SK-N-SH treated with all-trans-retinoic acid at 6 μM for 48 hours (cell line): ENCODE data around the gene CFAP61.

Source experiments
- ATAC-seq: fragments of 200-7000 bp; cut with Tn5 transposase; 3 replicates; pipeline ENCODE4 v1.9.1; 2020; ENCODE audit warnings: mild to moderate bottlenecking, moderate library complexity
- ARNTL ChIP-seq: fragments of 450-650 bp; formaldehyde crosslinking; IDR thresholded peaks from 2 replicates; pipeline ENCODE4 v1.5.0; 2020; ENCODE audit warnings: low read depth, mild to moderate bottlenecking, moderate library complexity, borderline replicate concordance
- BACH2 ChIP-seq: fragments of 250-450 bp; sonication (Bioruptor Pico); IDR thresholded peaks from 2 replicates; pipeline ENCODE4 v1.9.0; 2021; ENCODE audit warnings: mild to moderate bottlenecking, borderline replicate concordance
- CREB5 ChIP-seq: fragments of 250-450 bp; sonication (Bioruptor Pico); IDR thresholded peaks from 2 replicates; pipeline ENCODE4 v1.5.1; 2020; ENCODE audit warnings: low read depth, mild to moderate bottlenecking, moderate library complexity
- CSDC2 ChIP-seq: fragments of 250-450 bp; sonication (Bioruptor Pico); IDR thresholded peaks from 2 replicates; pipeline ENCODE4 v1.5.0; 2020; ENCODE audit warnings: mild to moderate bottlenecking, moderate library complexity
- CSRNP3 ChIP-seq: fragments of 250-450 bp; sonication (Bioruptor Pico); IDR thresholded peaks from 2 replicates; pipeline ENCODE4 v1.5.1; 2021; ENCODE audit warnings: mild to moderate bottlenecking, moderate library complexity
- ESRRG ChIP-seq: fragments of 250-450 bp; sonication (Bioruptor Pico); IDR thresholded peaks from 2 replicates; pipeline ENCODE4 v1.6.1; 2021; ENCODE audit warnings: mild to moderate bottlenecking
- GLIS3 ChIP-seq: fragments of 250-450 bp; sonication (Bioruptor Pico); IDR thresholded peaks from 2 replicates; pipeline ENCODE4 v1.5.0; 2020; ENCODE audit warnings: mild to moderate bottlenecking, moderate library complexity
- ISL1 ChIP-seq: fragments of 250-450 bp; sonication (Bioruptor Pico); IDR thresholded peaks from 2 replicates; pipeline ENCODE4 v2.1.2; 2022; ENCODE audit warnings: mild to moderate bottlenecking, moderate library complexity
- OSR1 ChIP-seq: fragments of 250-450 bp; sonication (Bioruptor Pico); IDR thresholded peaks from 2 replicates; pipeline ENCODE4 v1.8.0; 2022; ENCODE audit warnings: moderate library complexity, mild to moderate bottlenecking, inconsistent platforms
- PATZ1 ChIP-seq: fragments of 250-450 bp; sonication (Bioruptor Pico); IDR thresholded peaks from 2 replicates; pipeline ENCODE4 v1.8.0; 2020; ENCODE audit warnings: mild to moderate bottlenecking, moderate library complexity, borderline replicate concordance
- POU6F1 ChIP-seq: fragments of 250-450 bp; sonication (Bioruptor Pico); IDR thresholded peaks from 2 replicates; pipeline ENCODE4 v1.8.0; 2021; ENCODE audit warnings: low read depth, mild to moderate bottlenecking, moderate library complexity, borderline replicate concordance
- PPARA ChIP-seq: fragments of 250-450 bp; sonication (Bioruptor Pico); IDR thresholded peaks from 2 replicates; pipeline ENCODE4 v1.5.0; 2020; ENCODE audit warnings: mild to moderate bottlenecking, borderline replicate concordance
- RARB ChIP-seq: fragments of 250-450 bp; sonication (Bioruptor Pico); IDR thresholded peaks from 2 replicates; pipeline ENCODE4 v1.8.0; 2021; ENCODE audit warnings: mild to moderate bottlenecking, moderate library complexity
- SNAI2 ChIP-seq: fragments of 250-450 bp; sonication (Bioruptor Pico); IDR thresholded peaks from 2 replicates; pipeline ENCODE4 v1.5.0; 2020; ENCODE audit warnings: mild to moderate bottlenecking, moderate library complexity
- TCF4 ChIP-seq: fragments of 250-450 bp; sonication (Bioruptor Pico); IDR thresholded peaks from 2 replicates; pipeline ENCODE4 v1.8.0; 2021; ENCODE audit warnings: mild to moderate bottlenecking, moderate library complexity, borderline replicate concordance
- TOX ChIP-seq: fragments of 250-450 bp; sonication (Bioruptor Pico); IDR thresholded peaks from 2 replicates; pipeline ENCODE4 v1.8.0; 2021; ENCODE audit warnings: mild to moderate bottlenecking, moderate library complexity, borderline replicate concordance
- TSHZ2 ChIP-seq: fragments of 250-450 bp; sonication (Bioruptor Pico); IDR thresholded peaks from 2 replicates; pipeline ENCODE4 v1.5.0; 2020; ENCODE audit warnings: mild to moderate bottlenecking, moderate library complexity
- ZC3H10 ChIP-seq: fragments of 250-450 bp; sonication (Bioruptor Pico); IDR thresholded peaks from 2 replicates; pipeline ENCODE4 v1.5.1; 2021; ENCODE audit warnings: mild to moderate bottlenecking, moderate library complexity
- ZFP3 ChIP-seq: fragments of 250-450 bp; sonication (Bioruptor Pico); IDR thresholded peaks from 2 replicates; pipeline ENCODE4 v1.5.0; 2020; ENCODE audit warnings: mild to moderate bottlenecking, moderate library complexity
- ZFP30 ChIP-seq: fragments of 450-650 bp; formaldehyde crosslinking; IDR thresholded peaks from 2 replicates; pipeline ENCODE4 v1.5.0; 2022; ENCODE audit warnings: mild to moderate bottlenecking, moderate library complexity
- ZNF565 ChIP-seq: fragments of 450-650 bp; formaldehyde crosslinking; conservative IDR thresholded peaks from 2 replicates; pipeline ENCODE4 v1.5.0; 2020; ENCODE audit warnings: low read depth, mild to moderate bottlenecking, moderate library complexity
- ZNF70 ChIP-seq: fragments of 450-650 bp; formaldehyde crosslinking; IDR thresholded peaks from 2 replicates; pipeline ENCODE4 v1.5.0; 2020; ENCODE audit warnings: mild to moderate bottlenecking, moderate library complexity
- ZNF8 ChIP-seq: fragments of 450-650 bp; formaldehyde crosslinking; IDR thresholded peaks from 2 replicates; pipeline ENCODE4 v1.5.0; 2020; ENCODE audit warnings: mild to moderate bottlenecking, moderate library complexity

Gene CFAP61

GRCh38 chr20:20075032-20075431, 22.7 kb downstream of the CFAP61 start:
- no peak for ATAC-seq
- TF ChIP-seq ZFP30: no peak
- TF ChIP-seq PPARA (CRISPR knock-in tag): no peak
- TF ChIP-seq PATZ1: no peak
- no peak for TF ChIP-seq GLIS3
- TF ChIP-seq POU6F1 (CRISPR knock-in tag): no peak
- no peak for TF ChIP-seq RARB (CRISPR knock-in tag)
- TF ChIP-seq SNAI2 (CRISPR knock-in tag): no peak
- TF ChIP-seq OSR1 (CRISPR knock-in tag): no peak
- TF ChIP-seq CSRNP3 (CRISPR knock-in tag): no peak
- TF ChIP-seq CSDC2 (CRISPR knock-in tag): no peak
- TF ChIP-seq TSHZ2 (CRISPR knock-in tag): no peak
- TF ChIP-seq ISL1 (CRISPR knock-in tag): no peak
- no peak for TF ChIP-seq BACH2 (CRISPR knock-in tag)
- TF ChIP-seq TOX: no peak
- TF ChIP-seq ESRRG: no peak
- no peak for TF ChIP-seq TCF4 (CRISPR knock-in tag)
- no peak for TF ChIP-seq ZNF8 (CRISPR knock-in tag)

GRCh38 chr20:20076297-20077065, 24.1 kb downstream of the CFAP61 start:
- TF ChIP-seq ZC3H10 (CRISPR knock-in tag) (no peak), TCF4 (CRISPR knock-in tag) (no peak), TOX (no peak), CSDC2 (CRISPR knock-in tag) (no peak), ARNTL (CRISPR knock-in tag) (no peak), CREB5 (no peak), ZNF565 (CRISPR knock-in tag) (no peak), PPARA (CRISPR knock-in tag) (no peak), ZFP3 (CRISPR knock-in tag) (no peak)
- no peak for ATAC-seq

- ATAC-seq: no peak
- TF ChIP-seq TCF4 (CRISPR knock-in tag) (no peak), OSR1 (CRISPR knock-in tag) (no peak), CSDC2 (CRISPR knock-in tag) (no peak), PATZ1 (no peak), ZNF70 (CRISPR knock-in tag) (no peak), ESRRG (no peak), ISL1 (CRISPR knock-in tag) (no peak), ZNF565 (CRISPR knock-in tag) (no peak), ZC3H10 (CRISPR knock-in tag) (no peak), POU6F1 (CRISPR knock-in tag) (no peak), ZNF8 (CRISPR knock-in tag) (no peak), TOX (no peak), ZFP30 (no peak), RARB (CRISPR knock-in tag) (no peak)
These were observed 25.7 kb downstream of the CFAP61 start for GRCh38 chr20:20078041-20078440.
